DOHH2 (cell line): ENCODE measurements around the gene PCTP.

Experiments
- CTCF ChIP-seq: fragments of 200-600 bp; sonication (generic); IDR thresholded peaks from one replicate; pipeline ENCODE4 v1.5.1; 2014; ENCODE audit warnings: antibody characterized with exemption, mild to moderate bottlenecking, low read depth, low read length; ENCODE audit not compliant: poor library complexity, severe bottlenecking
- EZH2phosphoT487 ChIP-seq: fragments of 200-600 bp; sonication (generic); IDR thresholded peaks from 2 replicates; pipeline ENCODE4 v1.6.1; 2017; ENCODE audit warnings: borderline replicate concordance, mild to moderate bottlenecking, antibody characterized with exemption, low read length, moderate library complexity, mixed read lengths

- no peak for TF ChIP-seq CTCF
- no peak for TF ChIP-seq EZH2phosphoT487
These were observed 6.8 kb downstream of the PCTP start for GRCh38 chr17:55757659-55758058.
